Myocyte (in vitro differentiated cells): ENCODE results near the gene RPTOR. TPM values are rescaled to one million over a fixed set of nuclear protein-coding genes. Genes with fewer than 3 reads are reported as not detected.

Experiments
- DNase-seq: peaks from one replicate; pipeline ENCODE4 v3.0.0-alpha.2; 2012; ENCODE audit warnings: low read depth
- total RNA-seq: library from RNA; depleted of rRNA; stranded (reverse); fragments of >200 nt; gene quantifications from 2 replicates; pipeline ENCODE4 v1.2.3, GENCODE V29; 2014

Gene RPTOR
- total RNA-seq, 1 donor from 2014 or later, result 18.0 TPM

DNA sequence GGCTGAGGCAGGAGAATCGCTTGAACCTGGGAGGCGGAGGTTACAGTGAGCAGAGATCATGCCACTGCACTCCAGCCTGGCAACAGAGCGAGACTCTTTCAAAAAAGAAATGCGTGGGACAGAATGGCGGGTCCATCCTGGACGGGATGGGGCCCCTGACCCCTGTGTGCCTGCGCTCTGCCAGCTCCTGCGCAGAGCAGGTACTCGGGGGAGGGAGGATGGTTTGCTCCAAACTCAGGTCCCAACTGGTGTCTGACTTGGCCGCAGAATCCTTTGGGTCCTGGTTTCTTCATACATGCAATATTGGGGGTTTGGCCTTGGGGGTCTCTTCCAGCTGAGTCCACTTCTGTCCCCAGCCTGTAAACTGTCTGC lies 457.4 kb downstream of the RPTOR start:
- no peak for DNase-seq

DNA sequence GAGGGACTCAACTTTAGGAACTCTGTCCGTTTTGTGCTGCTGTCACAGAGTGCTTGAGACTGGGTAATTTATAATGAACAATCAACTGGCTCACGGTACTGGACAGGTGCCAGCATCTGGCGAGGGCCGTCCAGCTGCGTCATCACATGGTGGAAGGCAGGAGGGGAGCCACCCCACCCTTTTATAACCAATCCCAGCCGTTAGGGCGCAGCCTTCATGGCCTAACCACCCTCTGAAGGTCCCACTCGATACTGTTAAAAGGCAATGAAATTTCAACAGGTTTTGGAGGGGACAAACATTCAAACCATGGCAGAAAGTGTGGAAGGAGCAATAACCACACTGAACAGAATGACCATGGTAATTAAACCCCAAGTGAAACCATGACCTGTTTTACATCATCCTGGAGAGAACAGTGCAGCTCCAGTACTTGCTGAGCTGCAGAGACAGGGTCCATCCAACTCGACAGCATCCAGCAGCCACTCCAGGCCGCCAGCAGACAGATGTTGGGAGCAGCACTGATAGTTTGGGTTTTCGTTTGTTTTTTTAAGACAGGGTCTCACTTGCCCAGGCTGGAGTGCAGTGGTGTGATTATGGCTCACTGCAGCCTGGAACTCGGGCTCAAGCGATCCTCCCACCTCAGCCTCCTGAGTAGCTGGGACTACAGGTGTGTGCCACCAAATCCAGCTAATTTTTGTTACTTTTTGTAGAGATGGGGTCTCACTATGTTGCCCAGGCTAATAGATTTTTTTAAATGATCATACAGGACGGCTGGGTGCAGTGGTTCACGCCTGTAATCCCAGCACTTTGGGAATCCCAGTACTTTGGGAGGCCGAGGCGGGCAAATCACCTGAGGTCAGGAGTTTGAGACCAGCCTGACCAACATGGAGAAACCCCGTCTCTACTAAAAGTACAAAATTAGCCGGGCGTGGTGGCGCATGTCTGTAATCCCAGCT lies 458.0 kb downstream of the RPTOR start:
- DNase-seq, result peak; percentile 58

DNA sequence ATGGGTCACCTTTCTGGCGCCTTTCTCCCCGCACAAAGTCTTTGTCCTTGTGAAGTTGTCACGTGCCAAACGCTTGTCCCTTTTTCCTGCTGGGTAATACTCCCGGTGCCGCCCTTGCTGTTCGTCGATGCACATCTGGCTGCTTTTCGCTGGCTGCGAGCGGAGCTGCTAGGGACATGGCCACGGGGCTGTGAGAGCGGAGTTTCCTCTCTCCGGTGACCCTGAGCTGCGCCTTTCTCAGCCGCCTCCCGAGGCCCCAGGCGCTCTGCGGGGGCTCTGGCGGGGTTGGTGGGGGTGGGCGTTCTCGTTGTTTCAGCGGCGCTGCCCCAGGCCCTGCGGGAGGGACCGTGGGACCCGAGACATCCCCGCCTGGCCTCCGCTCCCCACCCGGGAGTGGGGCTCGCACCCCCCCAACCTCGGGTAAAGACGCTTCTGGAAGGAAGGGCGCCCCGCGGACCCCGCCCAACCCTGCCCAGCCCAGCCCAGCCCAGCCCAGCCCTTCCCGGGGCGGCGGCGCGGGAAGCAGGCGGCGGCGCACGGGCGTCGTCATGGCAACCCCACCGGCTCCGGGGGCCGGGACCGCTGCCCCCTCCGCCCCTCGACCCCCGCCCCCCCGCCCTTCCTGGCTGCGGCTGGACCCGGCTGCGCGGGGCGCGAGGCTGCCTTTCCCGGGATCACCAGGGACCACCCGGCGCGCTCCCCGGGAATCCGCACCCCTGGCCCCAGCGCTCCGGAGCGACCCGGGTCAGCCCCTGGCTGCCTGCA lies 459.3 kb downstream of the RPTOR start:
- DNase-seq, result no peak

DNA sequence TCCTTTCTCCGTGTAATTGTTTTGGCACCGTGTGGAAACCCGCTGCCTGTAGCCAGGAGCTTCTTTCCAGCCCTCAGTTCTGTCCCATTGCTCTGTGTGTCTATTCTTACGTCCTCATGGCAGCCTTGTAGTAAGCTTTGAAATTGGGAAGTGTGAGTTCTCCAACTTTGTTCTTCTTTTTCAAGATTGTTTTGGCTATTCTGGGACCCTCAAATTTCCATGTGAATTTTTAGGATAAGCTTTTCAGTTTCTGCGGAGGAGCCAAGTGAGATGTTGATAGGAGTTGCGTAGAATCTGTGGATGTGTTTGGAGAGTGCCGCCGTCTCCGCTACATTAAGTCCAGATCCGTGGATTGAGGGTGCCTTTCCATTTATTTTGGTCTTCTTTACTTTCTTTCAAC lies 462.3 kb downstream of the RPTOR start:
- DNase-seq, result no peak

DNA sequence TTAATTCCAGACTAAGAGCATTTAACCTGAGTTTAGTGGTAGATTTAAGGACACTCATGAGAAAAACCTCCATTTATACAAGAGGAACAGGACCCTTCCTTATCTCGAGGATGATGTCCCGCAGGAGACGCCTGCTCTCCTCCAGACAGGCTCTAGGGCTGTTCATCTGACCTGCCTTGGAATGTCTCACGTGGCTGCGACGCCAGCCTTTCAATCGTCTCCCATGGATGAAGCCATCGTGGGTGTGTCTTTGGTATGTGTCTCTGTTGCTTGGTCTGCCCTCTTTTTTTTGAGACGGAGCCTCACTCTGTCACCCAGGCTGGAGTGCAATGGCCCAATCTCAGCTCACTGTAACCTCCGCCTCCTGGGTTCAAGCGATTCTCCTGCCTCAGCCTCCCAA lies 463.5 kb downstream of the RPTOR start:
- no peak for DNase-seq

DNA sequence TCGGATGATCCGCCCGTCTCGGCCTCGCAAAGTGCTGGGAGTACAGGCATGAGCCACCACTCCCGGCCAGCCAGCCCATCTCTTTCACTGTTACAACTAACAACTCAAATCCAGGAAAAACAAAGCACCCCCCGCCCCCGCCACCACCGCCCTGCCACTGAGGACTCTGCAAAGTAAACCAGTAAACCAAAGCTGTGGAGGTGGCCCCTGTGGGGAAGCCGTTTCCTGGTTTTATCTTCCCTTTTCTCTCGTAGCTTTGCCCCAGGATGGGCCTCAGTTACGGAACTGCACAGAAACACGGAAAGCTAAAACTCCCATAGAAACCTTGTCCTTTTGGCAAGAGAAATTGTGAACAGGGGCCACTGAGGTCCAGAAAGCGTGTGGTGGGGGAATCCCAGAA lies 464.5 kb downstream of the RPTOR start:
- no peak for DNase-seq

DNA sequence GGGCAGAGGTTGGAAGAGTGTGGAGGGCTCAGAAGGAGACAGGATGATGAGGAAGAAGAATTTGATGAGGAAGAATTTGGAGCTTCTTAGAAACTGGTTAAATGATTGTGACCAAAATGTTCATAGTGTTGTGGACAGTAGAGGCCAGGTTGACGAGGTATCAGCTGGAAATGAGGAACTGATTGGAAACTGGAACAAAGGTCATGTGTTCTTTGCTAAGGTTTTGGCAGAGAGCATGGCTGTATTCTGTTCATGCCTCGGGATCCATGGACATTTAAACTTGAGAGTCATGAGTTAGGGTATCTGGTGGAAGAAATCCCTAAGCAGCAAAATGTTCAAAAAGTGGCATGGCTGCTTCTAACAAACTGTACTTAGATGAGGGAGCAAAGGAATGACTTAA lies 466.3 kb downstream of the RPTOR start:
- no peak for DNase-seq

DNA sequence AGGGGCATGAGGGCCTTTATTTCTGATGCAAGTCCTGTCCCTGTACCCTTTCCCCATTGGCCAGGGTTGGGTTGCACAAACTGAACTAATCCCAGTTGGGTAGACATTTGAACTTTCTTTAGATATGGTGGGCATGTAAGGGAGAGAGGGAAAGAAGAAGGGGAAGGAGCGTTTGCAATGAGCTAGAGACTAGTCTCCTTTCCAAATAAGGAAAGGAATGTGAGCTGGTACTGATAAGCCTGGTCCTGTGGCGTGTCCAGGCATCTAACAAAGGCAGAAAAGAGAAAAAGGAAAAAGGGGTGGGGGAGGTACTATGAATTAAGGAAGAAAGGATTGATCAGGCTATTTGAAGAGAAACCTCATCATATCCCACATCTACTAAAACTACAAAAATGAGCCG lies 467.3 kb downstream of the RPTOR start:
- no peak for DNase-seq

DNA sequence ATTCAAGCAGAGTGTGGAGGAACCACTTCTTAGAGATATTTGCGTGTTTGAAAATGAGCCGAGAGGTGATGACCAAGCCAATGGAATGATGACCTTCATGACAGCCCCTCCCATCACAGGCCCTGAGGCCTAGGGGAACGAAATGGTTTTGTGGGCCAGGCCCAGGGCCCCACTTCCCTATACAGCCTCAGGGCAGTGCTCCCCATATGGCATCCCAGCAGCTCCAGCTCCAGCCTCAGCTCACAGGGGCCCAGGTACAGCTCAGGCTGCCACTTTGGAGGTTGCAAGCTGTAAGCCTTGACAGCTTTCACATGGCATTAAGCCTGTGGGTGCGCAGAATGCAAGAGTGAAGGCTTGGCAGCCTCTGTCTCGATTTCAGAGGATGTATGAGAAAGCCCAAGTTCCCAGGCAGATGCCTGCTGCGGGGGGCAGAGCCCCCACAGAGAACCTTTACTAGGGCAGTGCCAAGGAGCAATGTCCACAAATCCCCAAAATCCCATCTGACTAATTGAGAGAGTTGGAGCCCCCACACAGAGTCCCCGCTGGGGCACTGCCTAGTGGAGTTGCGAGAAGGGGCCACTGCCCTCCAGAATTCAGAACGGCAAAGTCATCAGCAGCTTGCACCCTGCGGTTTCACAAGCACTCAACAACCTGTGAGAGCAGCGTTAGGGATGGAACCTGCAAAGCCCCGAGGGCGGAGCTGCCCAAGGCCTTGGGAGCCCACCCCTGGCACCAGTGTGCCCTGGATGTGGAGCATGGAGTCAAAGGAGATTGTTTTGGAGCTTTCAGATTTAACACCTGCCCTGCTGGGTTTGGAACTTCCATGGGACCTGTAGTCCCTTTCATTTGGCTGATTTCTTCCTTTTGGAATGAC lies 468.2 kb downstream of the RPTOR start:
- DNase-seq, result no peak

DNA sequence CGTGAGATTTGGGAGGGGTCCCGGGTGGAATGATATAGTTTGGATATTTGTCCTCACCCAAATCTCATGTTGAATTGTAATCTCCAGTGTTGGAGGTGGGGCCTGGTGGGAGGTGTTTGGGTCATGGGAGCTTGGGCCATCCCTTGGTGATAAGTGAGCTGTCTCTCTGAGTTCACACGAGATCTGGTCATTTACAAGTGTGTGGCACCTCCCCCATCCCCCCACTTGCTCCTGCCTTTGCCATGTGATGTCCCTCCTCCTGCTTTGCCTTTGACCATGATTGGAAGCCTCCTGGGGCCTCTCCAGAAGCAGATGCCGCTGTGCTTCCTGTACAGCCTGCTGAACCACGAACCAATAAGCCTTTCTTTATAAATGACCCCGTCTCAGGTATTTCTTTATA lies 469.0 kb downstream of the RPTOR start:
- no peak for DNase-seq

DNA sequence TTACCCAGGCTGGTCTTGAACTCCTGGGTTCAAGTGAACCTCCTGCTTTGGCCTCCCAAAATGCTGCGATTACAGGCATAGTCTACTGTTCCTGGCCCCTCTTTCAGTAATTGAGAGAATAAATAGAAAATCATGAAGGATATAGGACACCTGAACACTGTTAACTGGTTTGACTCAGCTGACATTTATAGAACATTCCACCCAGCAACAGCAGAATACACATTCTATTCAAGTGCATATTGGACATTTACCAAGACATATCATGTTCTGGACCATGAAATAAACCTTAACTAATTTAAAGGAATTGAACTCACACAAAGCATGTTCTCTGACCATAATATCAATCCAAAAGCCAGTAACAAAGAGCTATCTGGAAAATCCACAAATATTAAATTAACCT lies 470.5 kb downstream of the RPTOR start:
- DNase-seq, result no peak

Other genes starting within 250 kb of the RPTOR start
- 10.4 and 11.6 TPM in 2 replicates for gene ENDOV, start 129.7 kb upstream of the RPTOR start, total RNA-seq
- 0.21 and 0.24 TPM in 2 replicates for gene NPTX1, start 68.2 kb upstream of the RPTOR start, total RNA-seq